Thyroid gland (tissue), 4 donors: ENCODE measurements around the gene SEMA4D. TPM values are rescaled to one million over a fixed set of nuclear protein-coding genes. Genes with fewer than 3 reads are reported as not detected.
A peak's percentile ranks its signal among the peaks of the same experiment; 100 is the strongest.

Experiments
- DNase-seq, 2 donors: peaks; one replicate each; pipeline ENCODE4 v3.0.0-alpha.2; 2019
- H3K27ac ChIP-seq, 3 donors: fragments of 200-600 bp; sonication (generic); 1 replicate in 2 of 3; 2 replicates in 1 of 3; pipeline ENCODE4 v1.5.1; 2016 to 2019; ENCODE audit warnings: mild to moderate bottlenecking in 1 of 3, moderate library complexity in 1 of 3
- H3K27me3 ChIP-seq: fragments of 200-600 bp; sonication (generic); one replicate; pipeline ENCODE4 v1.5.1; 2019
- H3K36me3 ChIP-seq, 2 donors: fragments of 200-600 bp; sonication (generic); one replicate each; pipeline ENCODE4 v1.5.1; 2016 to 2019
- H3K4me1 ChIP-seq, 2 donors: fragments of 200-600 bp; sonication (generic); one replicate each; pipeline ENCODE4 v1.5.1; 2017 to 2019
- H3K4me3 ChIP-seq, 3 donors: fragments of 200-600 bp; sonication (generic); replicated peaks in 1 of 3; 1 replicate in 2 of 3; 2 replicates in 1 of 3; pipeline ENCODE4 v1.5.1; 2016; ENCODE audit warnings: mild to moderate bottlenecking in 1 of 3
- H3K9me3 ChIP-seq: fragments of 200-600 bp; sonication (generic); one replicate; pipeline ENCODE4 v1.5.1; 2017
- CTCF ChIP-seq, 6 experiments: fragments of 200-600 bp in 3 of 6; fragments of 450-650 bp in 3 of 6; sonication (generic) in 3 of 6; IDR thresholded peaks; one replicate each; pipeline ENCODE4 v1.5.1; 2016 to 2019; ENCODE audit warnings: antibody characterized with exemption in 6 of 6, mild to moderate bottlenecking in 2 of 6, inconsistent platforms in 1 of 6, moderate library complexity in 1 of 6
- POLR2A ChIP-seq, 2 donors: fragments of 450-650 bp; IDR thresholded peaks; one replicate each; pipeline ENCODE4 v1.6.1; 2017; ENCODE audit warnings: antibody characterized with exemption in 2 of 2, mild to moderate bottlenecking in 2 of 2, moderate library complexity in 1 of 2
- WGBS, 2 donors: methylation state at CpG; one replicate each; pipeline ENCODE4 v1.1.5; 2017; 5-methylcytosine and 5-hydroxymethylcytosine counted together
- intact Hi-C: fragments of 100-400 bp; cut with DNase I; formaldehyde crosslinking; loops from one replicate; pipeline ENCODE4 v1.15.1; 2023
- total RNA-seq, 4 donors: library from RNA; depleted of rRNA; stranded (reverse); fragments of >200 nt; gene quantifications; one replicate each; pipeline ENCODE4 v1.2.3, GENCODE V29; 2016

SEMA4D gene
- total RNA-seq, 4 donors from 2014 or later: 19.9 to 29.6 (median 28.9) TPM

GRCh38 chr9:89440951-89441654, 56.8 kb downstream of the SEMA4D start:
- Histone ChIP-seq H3K27ac (peak overlapping the region in 2 of 3 donors; percentile 7 to 36), H3K4me1 (peaks cover 35 to 40% of the 10 kb centered on the region in 2 donors), H3K27me3 (no peaks in the 10 kb centered on the region), H3K36me3 (no peaks in the 10 kb centered on the region), H3K9me3 (no peaks in the 10 kb centered on the region), H3K4me3 (no peak overlapping the region)
- WGBS, 2 donors: 49 to 82% methylated on average over 16 of the region's 16 CpGs
- DNase-seq: peak; percentile 58 to 74
- no peak for TF ChIP-seq POLR2A (IDR thresholded peaks at IDR 0.05)
- no peak for TF ChIP-seq CTCF (IDR thresholded peaks at IDR 0.05)
- intact Hi-C loops: loop anchor here (5.0 kb wide), 1 partner anchor 54 kb away; no protein-coding TSS in a partner anchor

GRCh38 chr9:89440548-89440947, 57.4 kb downstream of the SEMA4D start:
- intact Hi-C loops: loop anchor here (5.0 kb wide), 1 partner anchor 53 kb away; no protein-coding TSS in a partner anchor
- Histone ChIP-seq H3K36me3 (no peaks in the 10 kb centered on the region), H3K27me3 (no peaks in the 10 kb centered on the region), H3K27ac (peak overlapping the region in 1 of 3 donors; percentile 40), H3K9me3 (no peaks in the 10 kb centered on the region), H3K4me1 (peaks cover 38% of the 10 kb centered on the region in 2 donors), H3K4me3 (no peak overlapping the region)
- TF ChIP-seq CTCF (IDR thresholded peaks at IDR 0.05): no peak
- TF ChIP-seq POLR2A (IDR thresholded peaks at IDR 0.05): no peak
- WGBS, 2 donors: 69 to 70% methylated on average over 6 to 7 of the region's 7 CpGs
- peak; percentile 35 to 67 for DNase-seq

- H3K9me3 ChIP-seq: no peaks in the 10 kb centered on the region
- no peak overlapping the region for H3K4me3 ChIP-seq
- peaks cover 39 to 43% of the 10 kb centered on the region in 2 donors for H3K4me1 ChIP-seq
- H3K27ac ChIP-seq: peak overlapping the region in 1 of 3 donors; percentile 40
- 89 to 99% methylated on average over 6 of the region's 8 CpGs for WGBS, 2 donors
- intact Hi-C loops: loop anchor here (5.0 kb wide), 1 partner anchor 53 kb away; no protein-coding TSS in a partner anchor
- no peaks in the 10 kb centered on the region for H3K36me3 ChIP-seq
- DNase-seq: no peak
- TF ChIP-seq CTCF (IDR thresholded peaks at IDR 0.05): no peak
- no peak for TF ChIP-seq POLR2A (IDR thresholded peaks at IDR 0.05)
- no peaks in the 10 kb centered on the region for H3K27me3 ChIP-seq
Observed at GRCh38 chr9:89440046-89440445, 57.9 kb downstream of the SEMA4D start.

GRCh38 chr9:89439571-89439970, 58.3 kb downstream of the SEMA4D start:
- no peaks in the 10 kb centered on the region for H3K27me3 ChIP-seq
- intact Hi-C loops: no loop called here
- H3K27ac ChIP-seq: no peak overlapping the region
- no peak for TF ChIP-seq CTCF (IDR thresholded peaks at IDR 0.05)
- no peak for TF ChIP-seq POLR2A (IDR thresholded peaks at IDR 0.05)
- no peak for DNase-seq
- 93 to 95% methylated on average over 10 of the region's 10 CpGs for WGBS, 2 donors
- no peaks in the 10 kb centered on the region for H3K9me3 ChIP-seq
- H3K36me3 ChIP-seq: no peaks in the 10 kb centered on the region
- H3K4me1 ChIP-seq: peaks cover 42 to 45% of the 10 kb centered on the region in 2 donors
- no peak overlapping the region for H3K4me3 ChIP-seq

GRCh38 chr9:89438194-89438593, 59.7 kb downstream of the SEMA4D start:
- no peak for DNase-seq
- Histone ChIP-seq H3K36me3 (no peaks in the 10 kb centered on the region), H3K4me1 (peaks cover 43 to 45% of the 10 kb centered on the region in 2 donors), H3K27me3 (no peaks in the 10 kb centered on the region), H3K27ac (no peak overlapping the region), H3K9me3 (no peaks in the 10 kb centered on the region), H3K4me3 (no peak overlapping the region)
- TF ChIP-seq POLR2A (IDR thresholded peaks at IDR 0.05) (no peak), CTCF (IDR thresholded peaks at IDR 0.05) (no peak)
- whole genome bisulfite sequencing, 2 donors: 91 to 93% methylated on average over 7 of the region's 7 CpGs
- intact Hi-C loops: no loop called here
